ENCODE data around the gene FAM107B.

The FAM107B gene

GRCh38 chr10:14481014-14481413, 293.7 kb downstream of the FAM107B start:
- Mint-ChIP-seq H3K9me3 (no peaks in the 10 kb centered on the region), H3K27me3 (ENCODE audit: low read depth) (peaks cover 26% of the 10 kb centered on the region), H3K4me1 (ENCODE audit: low read depth) (no peaks in the 10 kb centered on the region), H3K36me3 (ENCODE audit: low read depth) (no peaks in the 10 kb centered on the region), H3K4me3 (no peak overlapping the region), H3K27ac (no peak overlapping the region)
- DNase-seq (ENCODE audit: low spot score) = no peak

DNA sequence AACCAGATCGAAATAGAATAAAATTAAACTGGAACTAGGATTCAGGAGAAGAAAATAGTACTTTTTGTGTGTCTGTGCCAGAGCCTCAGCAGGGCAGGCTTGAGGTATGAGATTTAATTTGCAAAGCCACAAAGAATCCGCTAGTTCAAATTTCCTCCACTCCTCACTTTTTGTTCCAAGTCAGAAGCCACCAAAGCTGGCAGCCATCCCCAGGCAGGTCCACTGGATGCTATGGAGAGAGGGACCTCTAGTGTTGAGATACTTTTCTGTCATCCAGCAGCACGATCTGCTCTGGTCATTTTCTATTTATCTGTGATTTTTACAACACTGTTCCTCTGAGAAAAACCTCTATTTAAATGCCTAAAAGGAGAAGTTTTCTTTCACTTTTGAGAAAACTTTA, 296.1 kb downstream of the FAM107B start:
- H3K9me3 Mint-ChIP-seq = no peaks in the 10 kb centered on the region
- H3K4me3 Mint-ChIP-seq = no peak overlapping the region
- peaks cover 26% of the 10 kb centered on the region for H3K27me3 Mint-ChIP-seq (ENCODE audit: low read depth)
- H3K27ac Mint-ChIP-seq = no peak overlapping the region
- no peaks in the 10 kb centered on the region for H3K36me3 Mint-ChIP-seq (ENCODE audit: low read depth)
- H3K4me1 Mint-ChIP-seq (ENCODE audit: low read depth) = no peaks in the 10 kb centered on the region
- DNase-seq (ENCODE audit: low spot score) = no peak

DNA sequence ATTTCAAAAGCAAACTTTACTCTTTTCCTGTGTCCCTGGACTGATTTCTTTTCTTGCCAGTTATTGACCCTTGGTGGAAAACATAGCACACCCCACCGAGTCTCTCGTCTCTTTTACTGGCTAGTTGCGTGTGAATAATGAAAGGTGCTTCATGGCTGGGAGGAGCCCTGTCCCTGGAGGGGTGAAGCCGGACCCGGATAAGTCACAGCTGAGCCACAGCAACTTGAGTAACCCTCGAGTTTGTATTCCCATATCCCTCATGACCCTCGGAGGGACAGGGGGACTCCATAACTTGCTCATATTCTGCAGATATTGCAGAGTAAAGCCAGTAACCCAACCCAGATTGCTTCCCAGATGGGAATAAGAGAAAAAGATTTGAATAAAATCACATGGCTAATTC, 296.5 kb downstream of the FAM107B start:
- no peaks in the 10 kb centered on the region for H3K36me3 Mint-ChIP-seq (ENCODE audit: low read depth)
- no peaks in the 10 kb centered on the region for H3K9me3 Mint-ChIP-seq
- no peak for DNase-seq (ENCODE audit: low spot score)
- no peaks in the 10 kb centered on the region for H3K4me1 Mint-ChIP-seq (ENCODE audit: low read depth)
- no peak overlapping the region for H3K4me3 Mint-ChIP-seq
- peaks cover 24% of the 10 kb centered on the region for H3K27me3 Mint-ChIP-seq (ENCODE audit: low read depth)
- H3K27ac Mint-ChIP-seq = no peak overlapping the region

- Mint-ChIP-seq H3K27ac (no peak overlapping the region), H3K27me3 (ENCODE audit: low read depth) (peaks cover 31% of the 10 kb centered on the region), H3K36me3 (ENCODE audit: low read depth) (no peaks in the 10 kb centered on the region), H3K9me3 (no peaks in the 10 kb centered on the region), H3K4me1 (ENCODE audit: low read depth) (no peaks in the 10 kb centered on the region), H3K4me3 (no peak overlapping the region)
- no peak for DNase-seq (ENCODE audit: low spot score)
Measured at GRCh38 chr10:14477408-14477710, 297.3 kb downstream of the FAM107B start.

DNA sequence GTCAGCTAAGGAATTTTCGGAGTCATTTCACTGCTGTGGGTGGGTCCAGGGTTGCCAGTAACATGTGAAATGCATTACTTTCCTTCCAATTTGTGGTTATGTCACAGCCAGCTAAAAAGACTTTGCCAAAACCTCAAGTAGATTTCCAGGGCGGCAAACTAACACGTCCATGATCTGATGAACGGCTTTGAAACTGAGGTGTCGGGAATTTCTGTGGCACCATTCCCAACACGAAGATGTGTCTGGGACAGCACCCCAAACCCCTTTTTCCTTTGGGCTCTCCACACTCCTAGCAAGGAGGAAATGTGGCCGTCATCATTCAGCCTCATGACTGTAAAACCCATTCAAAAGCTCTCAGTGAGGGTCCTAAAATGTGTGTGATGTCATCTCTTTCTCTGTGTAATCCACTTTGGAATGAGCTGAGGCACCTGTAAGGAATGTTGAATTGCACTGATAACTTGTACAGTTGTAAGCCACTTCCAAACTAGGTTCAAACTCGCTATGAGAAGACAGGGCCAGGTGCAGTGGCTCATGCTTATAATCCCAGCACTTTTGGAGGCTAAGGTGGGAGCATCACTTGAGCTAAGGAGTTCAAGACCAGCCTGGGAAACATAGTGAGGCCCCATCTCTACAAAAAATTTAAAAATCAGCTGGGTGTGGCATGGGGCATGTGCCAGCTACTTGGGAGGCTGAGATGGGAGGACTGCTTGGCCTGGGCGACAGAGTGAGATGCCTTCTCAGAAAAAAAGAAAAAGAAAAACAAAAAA, 297.9 kb downstream of the FAM107B start:
- Mint-ChIP-seq H3K9me3 (no peaks in the 10 kb centered on the region), H3K27me3 (ENCODE audit: low read depth) (peaks cover 33% of the 10 kb centered on the region), H3K4me3 (no peak overlapping the region), H3K36me3 (ENCODE audit: low read depth) (no peaks in the 10 kb centered on the region), H3K4me1 (ENCODE audit: low read depth) (no peaks in the 10 kb centered on the region), H3K27ac (no peak overlapping the region)
- no peak for DNase-seq (ENCODE audit: low spot score)

- no peak for DNase-seq (ENCODE audit: low spot score)
- no peaks in the 10 kb centered on the region for H3K36me3 Mint-ChIP-seq (ENCODE audit: low read depth)
Measured at GRCh38 chr10:14476006-14476405, 298.7 kb downstream of the FAM107B start.

DNA sequence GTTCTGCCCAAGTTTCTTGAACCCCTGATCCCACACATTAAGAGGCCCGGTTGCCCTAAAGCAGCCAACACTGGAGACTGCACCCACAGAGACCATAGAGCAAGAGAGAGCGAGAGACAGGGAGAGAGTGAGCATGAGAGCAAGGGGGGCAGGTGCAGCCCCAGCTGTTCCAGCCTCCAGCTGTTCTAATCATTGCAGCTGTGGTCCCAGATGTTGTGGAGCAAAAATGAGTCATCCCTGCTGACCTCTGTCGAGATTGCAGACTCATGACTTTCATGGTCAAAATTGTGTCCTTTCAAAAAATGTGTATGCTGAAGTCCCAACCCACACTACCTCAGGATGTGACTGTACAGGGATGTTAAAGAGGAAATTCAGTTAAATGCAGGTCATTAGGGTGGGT, 300.0 kb downstream of the FAM107B start:
- H3K4me3 Mint-ChIP-seq = no peak overlapping the region
- peaks cover 35% of the 10 kb centered on the region for H3K27me3 Mint-ChIP-seq (ENCODE audit: low read depth)

More at GRCh38 chr10:14476006-14476405, 298.7 kb downstream of the FAM107B start:
- H3K9me3 Mint-ChIP-seq = no peaks in the 10 kb centered on the region
- H3K4me1 Mint-ChIP-seq (ENCODE audit: low read depth) = no peaks in the 10 kb centered on the region
- no peak overlapping the region for H3K4me3 Mint-ChIP-seq
- H3K27ac Mint-ChIP-seq = no peak overlapping the region
- peaks cover 33% of the 10 kb centered on the region for H3K27me3 Mint-ChIP-seq (ENCODE audit: low read depth)

DNA sequence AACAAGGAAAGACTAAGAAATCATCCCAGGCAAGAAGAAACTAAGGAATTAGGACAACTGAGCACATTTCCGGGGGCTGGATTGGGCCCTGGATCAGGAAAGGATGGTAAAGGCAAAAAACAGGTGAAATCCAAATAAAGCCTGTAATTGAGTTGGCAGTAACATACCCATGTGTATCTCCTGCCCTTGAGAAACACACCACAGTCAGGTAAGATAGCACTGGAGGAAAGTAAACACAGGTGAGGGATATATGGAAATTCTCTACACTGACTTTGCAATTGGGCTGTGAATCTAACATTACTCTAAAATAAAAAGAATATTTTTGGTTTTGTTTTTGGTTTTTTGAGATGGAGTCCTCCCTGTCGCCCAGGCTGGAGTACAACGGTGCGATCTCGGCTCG, 303.8 kb downstream of the FAM107B start:
- no peaks in the 10 kb centered on the region for H3K9me3 Mint-ChIP-seq
- peaks cover 28% of the 10 kb centered on the region for H3K27me3 Mint-ChIP-seq (ENCODE audit: low read depth)
- H3K36me3 Mint-ChIP-seq (ENCODE audit: low read depth) = no peaks in the 10 kb centered on the region
- no peak overlapping the region for H3K27ac Mint-ChIP-seq
- DNase-seq (ENCODE audit: low spot score) = no peak
- H3K4me1 Mint-ChIP-seq (ENCODE audit: low read depth) = no peaks in the 10 kb centered on the region
- no peak overlapping the region for H3K4me3 Mint-ChIP-seq

More for the DNA sequence above, 300.0 kb downstream of the FAM107B start:
- Mint-ChIP-seq H3K27ac (no peak overlapping the region), H3K4me1 (ENCODE audit: low read depth) (no peaks in the 10 kb centered on the region), H3K36me3 (ENCODE audit: low read depth) (no peaks in the 10 kb centered on the region), H3K9me3 (no peaks in the 10 kb centered on the region)
- no peak for DNase-seq (ENCODE audit: low spot score)

- Mint-ChIP-seq H3K4me1 (ENCODE audit: low read depth) (no peaks in the 10 kb centered on the region), H3K9me3 (no peaks in the 10 kb centered on the region), H3K27ac (no peak overlapping the region), H3K4me3 (no peak overlapping the region), H3K27me3 (ENCODE audit: low read depth) (peaks cover 24% of the 10 kb centered on the region), H3K36me3 (ENCODE audit: low read depth) (no peaks in the 10 kb centered on the region)
- no peak for DNase-seq (ENCODE audit: low spot score)
Measured at GRCh38 chr10:14468726-14469125, 306.0 kb downstream of the FAM107B start.

All from T-helper 2 cell treated with Interferon-gamma antibody and Interleukin-4, amounts not matched to agents 5 μg/mL and 100 μg/mL, for 36 hours (primary cell).